ENCODE measurements around the gene AOAH. TPM values are rescaled to one million over a fixed set of nuclear protein-coding genes. Genes with fewer than 3 reads are reported as not detected.

The AOAH gene
- total and polyA plus RNA-seq, 2 donors = 23.5 to 47.1 TPM

GRCh38 chr7:36742911-36743775 is 18.8 kb upstream of the AOAH start:
- Histone ChIP-seq H3K9me3 (ENCODE audit: control insufficient read depth in 2 of 2, insufficient read depth in 1 of 2, low read length in 1 of 2) (no peaks in the 10 kb centered on the region), H3K36me3 (ENCODE audit: control insufficient read depth in 2 of 2, insufficient read depth in 2 of 2, low read length in 1 of 2) (no peaks in the 10 kb centered on the region), H3K4me1 (ENCODE audit: control insufficient read depth in 2 of 2, insufficient read depth in 2 of 2, low read length in 2 of 2) (no peaks in the 10 kb centered on the region), H3K27ac (ENCODE audit: low read depth in 1 of 2, low read length in 1 of 2) (no peak overlapping the region), H3K27me3 (ENCODE audit: control insufficient read depth in 2 of 2, insufficient read depth in 1 of 2, low read length in 1 of 2) (no peaks in the 10 kb centered on the region), H3K4me3 (ENCODE audit: low read length in 2 of 2) (no peak overlapping the region)
- DNase-seq (ENCODE audit: low read depth in 6 of 9, low spot score in 9 of 9) = peak in 1 of 9 donors; percentile 41
- 87% methylated on average over 6 of the region's 6 CpGs for whole genome bisulfite sequencing

GRCh38 chr7:36741866-36742265 is 17.6 kb upstream of the AOAH start:
- Histone ChIP-seq H3K4me1 (ENCODE audit: control insufficient read depth in 2 of 2, insufficient read depth in 2 of 2, low read length in 2 of 2) (peaks cover 2 to 3% of the 10 kb centered on the region in 2 donors), H3K9me3 (ENCODE audit: control insufficient read depth in 2 of 2, insufficient read depth in 1 of 2, low read length in 1 of 2) (no peaks in the 10 kb centered on the region), H3K36me3 (ENCODE audit: control insufficient read depth in 2 of 2, insufficient read depth in 2 of 2, low read length in 1 of 2) (no peaks in the 10 kb centered on the region), H3K27ac (ENCODE audit: low read depth in 1 of 2, low read length in 1 of 2) (no peak overlapping the region), H3K27me3 (ENCODE audit: control insufficient read depth in 2 of 2, insufficient read depth in 1 of 2, low read length in 1 of 2) (no peaks in the 10 kb centered on the region), H3K4me3 (ENCODE audit: low read length in 2 of 2) (no peak overlapping the region)
- DNase-seq (ENCODE audit: low read depth in 6 of 9, low spot score in 9 of 9) = no peak
- 94% methylated on average over 3 of the region's 3 CpGs for WGBS

- peaks cover 2 to 10% of the 10 kb centered on the region in 2 donors for H3K4me1 ChIP-seq (ENCODE audit: control insufficient read depth in 2 of 2, insufficient read depth in 2 of 2, low read length in 2 of 2)
- no peak for DNase-seq (ENCODE audit: low read depth in 6 of 9, low spot score in 9 of 9)
- WGBS = 95% methylated on average over 3 of the region's 3 CpGs
Measured at GRCh38 chr7:36739351-36739750, 15.1 kb upstream of the AOAH start.

GRCh38 chr7:36736899-36737211 is 12.6 kb upstream of the AOAH start:
- no peaks in the 10 kb centered on the region for H3K36me3 ChIP-seq (ENCODE audit: control insufficient read depth in 2 of 2, insufficient read depth in 2 of 2, low read length in 1 of 2)
- peak overlapping the region in 1 of 2 donors; percentile 41 for H3K27ac ChIP-seq (ENCODE audit: low read depth in 1 of 2, low read length in 1 of 2)
- H3K4me1 ChIP-seq (ENCODE audit: control insufficient read depth in 2 of 2, insufficient read depth in 2 of 2, low read length in 2 of 2) = peaks cover 2 to 10% of the 10 kb centered on the region in 2 donors
- 84% methylated on average over 6 of the region's 6 CpGs for WGBS
- no peaks in the 10 kb centered on the region for H3K27me3 ChIP-seq (ENCODE audit: control insufficient read depth in 2 of 2, insufficient read depth in 1 of 2, low read length in 1 of 2)
- H3K4me3 ChIP-seq (ENCODE audit: low read length in 2 of 2) = no peak overlapping the region
- H3K9me3 ChIP-seq (ENCODE audit: control insufficient read depth in 2 of 2, insufficient read depth in 1 of 2, low read length in 1 of 2) = no peaks in the 10 kb centered on the region
- DNase-seq (ENCODE audit: low read depth in 6 of 9, low spot score in 9 of 9) = peak in 1 of 9 donors; percentile 34

More at GRCh38 chr7:36739351-36739750, 15.1 kb upstream of the AOAH start:
- no peaks in the 10 kb centered on the region for H3K9me3 ChIP-seq (ENCODE audit: control insufficient read depth in 2 of 2, insufficient read depth in 1 of 2, low read length in 1 of 2)
- H3K27me3 ChIP-seq (ENCODE audit: control insufficient read depth in 2 of 2, insufficient read depth in 1 of 2, low read length in 1 of 2) = no peaks in the 10 kb centered on the region
- H3K27ac ChIP-seq (ENCODE audit: low read depth in 1 of 2, low read length in 1 of 2) = no peak overlapping the region
- H3K4me3 ChIP-seq (ENCODE audit: low read length in 2 of 2) = no peak overlapping the region
- no peaks in the 10 kb centered on the region for H3K36me3 ChIP-seq (ENCODE audit: control insufficient read depth in 2 of 2, insufficient read depth in 2 of 2, low read length in 1 of 2)

DNA sequence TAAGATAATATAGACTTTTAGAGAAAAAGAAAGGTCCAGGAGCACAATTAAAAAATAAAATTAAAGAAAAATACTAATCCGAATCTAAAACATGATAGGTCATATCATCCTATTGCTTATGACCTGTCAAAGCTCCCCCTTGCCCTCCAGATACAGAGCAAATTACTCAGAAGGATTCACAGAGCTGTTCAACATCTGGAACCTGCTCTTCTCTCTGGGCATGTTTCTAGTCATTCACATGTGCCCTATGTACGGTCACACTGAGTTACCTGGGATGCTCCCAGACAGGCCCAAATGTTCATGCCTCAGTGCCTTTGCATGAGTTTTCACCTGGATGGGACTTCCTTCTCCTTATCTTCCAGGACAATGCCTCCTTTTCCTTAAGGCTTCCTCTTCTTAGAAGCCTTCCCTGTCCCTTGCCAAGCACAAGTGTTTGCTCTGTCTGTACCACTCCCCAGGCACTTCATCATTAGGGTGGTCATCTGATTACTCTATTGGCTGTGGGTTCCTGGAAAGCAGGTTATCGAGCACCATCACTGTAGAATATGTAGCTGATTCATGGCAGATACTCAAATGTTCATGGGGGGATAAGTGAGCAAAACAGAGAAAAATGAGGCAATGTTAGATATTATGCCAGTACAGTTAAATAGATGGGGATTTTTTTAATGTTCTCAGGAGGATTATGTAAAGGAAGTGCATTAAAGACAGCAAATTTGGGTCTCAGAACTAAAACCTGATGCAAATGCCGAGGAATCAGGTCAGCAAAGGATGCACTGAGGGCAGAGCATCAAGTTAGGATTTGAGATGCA is 12.0 kb upstream of the AOAH start:
- H3K27ac ChIP-seq (ENCODE audit: low read depth in 1 of 2, low read length in 1 of 2) = no peak overlapping the region
- WGBS = 95% methylated on average over 4 of the region's 4 CpGs

GRCh38 chr7:36735172-36735571 is 10.9 kb upstream of the AOAH start:
- no peaks in the 10 kb centered on the region for H3K27me3 ChIP-seq (ENCODE audit: control insufficient read depth in 2 of 2, insufficient read depth in 1 of 2, low read length in 1 of 2)
- no peak overlapping the region for H3K4me3 ChIP-seq (ENCODE audit: low read length in 2 of 2)
- WGBS = 91% methylated on average over 2 of the region's 2 CpGs

More for the DNA sequence above, 12.0 kb upstream of the AOAH start:
- Histone ChIP-seq H3K36me3 (ENCODE audit: control insufficient read depth in 2 of 2, insufficient read depth in 2 of 2, low read length in 1 of 2) (no peaks in the 10 kb centered on the region), H3K4me3 (ENCODE audit: low read length in 2 of 2) (no peak overlapping the region), H3K27me3 (ENCODE audit: control insufficient read depth in 2 of 2, insufficient read depth in 1 of 2, low read length in 1 of 2) (no peaks in the 10 kb centered on the region), H3K4me1 (ENCODE audit: control insufficient read depth in 2 of 2, insufficient read depth in 2 of 2, low read length in 2 of 2) (peaks cover 2 to 10% of the 10 kb centered on the region in 2 donors), H3K9me3 (ENCODE audit: control insufficient read depth in 2 of 2, insufficient read depth in 1 of 2, low read length in 1 of 2) (no peaks in the 10 kb centered on the region)
- no peak for DNase-seq (ENCODE audit: low read depth in 6 of 9, low spot score in 9 of 9)

GRCh38 chr7:36734731-36735130 is 10.4 kb upstream of the AOAH start:
- H3K27ac ChIP-seq (ENCODE audit: low read depth in 1 of 2, low read length in 1 of 2) = no peak overlapping the region
- 99% methylated on average over 3 of the region's 3 CpGs for WGBS
- DNase-seq (ENCODE audit: low read depth in 6 of 9, low spot score in 9 of 9) = no peak
- H3K27me3 ChIP-seq (ENCODE audit: control insufficient read depth in 2 of 2, insufficient read depth in 1 of 2, low read length in 1 of 2) = no peaks in the 10 kb centered on the region
- peaks cover 2 to 10% of the 10 kb centered on the region in 2 donors for H3K4me1 ChIP-seq (ENCODE audit: control insufficient read depth in 2 of 2, insufficient read depth in 2 of 2, low read length in 2 of 2)
- no peaks in the 10 kb centered on the region for H3K9me3 ChIP-seq (ENCODE audit: control insufficient read depth in 2 of 2, insufficient read depth in 1 of 2, low read length in 1 of 2)
- H3K36me3 ChIP-seq (ENCODE audit: control insufficient read depth in 2 of 2, insufficient read depth in 2 of 2, low read length in 1 of 2) = no peaks in the 10 kb centered on the region
- H3K4me3 ChIP-seq (ENCODE audit: low read length in 2 of 2) = no peak overlapping the region

More at GRCh38 chr7:36735172-36735571, 10.9 kb upstream of the AOAH start:
- Histone ChIP-seq H3K9me3 (ENCODE audit: control insufficient read depth in 2 of 2, insufficient read depth in 1 of 2, low read length in 1 of 2) (no peaks in the 10 kb centered on the region), H3K36me3 (ENCODE audit: control insufficient read depth in 2 of 2, insufficient read depth in 2 of 2, low read length in 1 of 2) (no peaks in the 10 kb centered on the region), H3K4me1 (ENCODE audit: control insufficient read depth in 2 of 2, insufficient read depth in 2 of 2, low read length in 2 of 2) (peaks cover 2 to 10% of the 10 kb centered on the region in 2 donors), H3K27ac (ENCODE audit: low read depth in 1 of 2, low read length in 1 of 2) (no peak overlapping the region)
- DNase-seq (ENCODE audit: low read depth in 6 of 9, low spot score in 9 of 9) = no peak

DNA sequence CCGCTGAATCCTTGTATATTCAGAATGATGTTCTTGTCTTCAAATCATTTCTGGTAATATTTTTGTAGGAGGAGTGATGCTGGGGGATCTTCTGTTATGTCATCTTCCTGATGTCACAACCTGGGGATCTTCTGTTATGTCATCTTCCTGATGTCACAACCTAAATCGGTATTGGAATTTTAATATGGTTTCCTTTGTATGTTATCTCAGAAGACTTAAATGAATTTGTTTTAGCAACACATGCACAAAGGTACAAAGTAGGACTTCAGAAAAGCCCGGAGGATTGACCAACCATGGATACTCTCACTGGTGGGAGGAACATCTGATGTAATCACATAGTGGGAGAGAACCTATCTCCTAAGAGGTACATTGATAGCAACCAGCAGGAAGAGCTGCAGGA is 9.1 kb upstream of the AOAH start:
- no peak for DNase-seq (ENCODE audit: low read depth in 6 of 9, low spot score in 9 of 9)
- H3K27ac ChIP-seq (ENCODE audit: low read depth in 1 of 2, low read length in 1 of 2) = no peak overlapping the region
- 98% methylated on average over 3 of the region's 3 CpGs for WGBS
- no peaks in the 10 kb centered on the region for H3K9me3 ChIP-seq (ENCODE audit: control insufficient read depth in 2 of 2, insufficient read depth in 1 of 2, low read length in 1 of 2)
- peaks cover 2 to 10% of the 10 kb centered on the region in 2 donors for H3K4me1 ChIP-seq (ENCODE audit: control insufficient read depth in 2 of 2, insufficient read depth in 2 of 2, low read length in 2 of 2)
- no peaks in the 10 kb centered on the region for H3K27me3 ChIP-seq (ENCODE audit: control insufficient read depth in 2 of 2, insufficient read depth in 1 of 2, low read length in 1 of 2)
- no peak overlapping the region for H3K4me3 ChIP-seq (ENCODE audit: low read length in 2 of 2)
- H3K36me3 ChIP-seq (ENCODE audit: control insufficient read depth in 2 of 2, insufficient read depth in 2 of 2, low read length in 1 of 2) = no peaks in the 10 kb centered on the region

GRCh38 chr7:36732806-36733205 is 8.5 kb upstream of the AOAH start:
- H3K27ac ChIP-seq (ENCODE audit: low read depth in 1 of 2, low read length in 1 of 2) = no peak overlapping the region
- no peak for DNase-seq (ENCODE audit: low read depth in 6 of 9, low spot score in 9 of 9)
- no peak overlapping the region for H3K4me3 ChIP-seq (ENCODE audit: low read length in 2 of 2)
- no peaks in the 10 kb centered on the region for H3K9me3 ChIP-seq (ENCODE audit: control insufficient read depth in 2 of 2, insufficient read depth in 1 of 2, low read length in 1 of 2)
- peaks cover 2 to 10% of the 10 kb centered on the region in 2 donors for H3K4me1 ChIP-seq (ENCODE audit: control insufficient read depth in 2 of 2, insufficient read depth in 2 of 2, low read length in 2 of 2)
- H3K36me3 ChIP-seq (ENCODE audit: control insufficient read depth in 2 of 2, insufficient read depth in 2 of 2, low read length in 1 of 2) = no peaks in the 10 kb centered on the region
- no peaks in the 10 kb centered on the region for H3K27me3 ChIP-seq (ENCODE audit: control insufficient read depth in 2 of 2, insufficient read depth in 1 of 2, low read length in 1 of 2)
- WGBS = 100% methylated on average over 1 of the region's 1 CpG

Data from thymus (tissue), 11 donors.